Panc1 (cell line): ENCODE results near the gene HOXC4.

ENCODE experiments used
- CTCF ChIP-seq: fragments of 450-650 bp; IDR thresholded peaks from 2 replicates; pipeline ENCODE4 v1.5.1; 2017; ENCODE audit warnings: mild to moderate bottlenecking
- POLR2AphosphoS5 ChIP-seq: IDR thresholded peaks from 2 replicates; pipeline ENCODE4 v1.6.1; 2012; ENCODE audit warnings: mild to moderate bottlenecking, low read depth, low read length, moderate library complexity
- REST ChIP-seq, 2 experiments: IDR thresholded peaks; 2 replicates each; pipeline ENCODE4 v1.6.1; 2011 to 2012; ENCODE audit warnings: low read depth in 2 of 2, control low read depth in 1 of 2, low read length in 1 of 2, mild to moderate bottlenecking in 1 of 2, moderate library complexity in 1 of 2; ENCODE audit not compliant: insufficient read depth in 1 of 2
- SIN3A ChIP-seq: IDR thresholded peaks from 2 replicates; pipeline ENCODE4 v1.6.1; 2012; ENCODE audit warnings: low read depth, mild to moderate bottlenecking, low read length, moderate library complexity, borderline replicate concordance; ENCODE audit not compliant: insufficient read depth

GRCh38 chr12:54015018-54015931, 38.4 kb upstream of the HOXC4 start:
- TF ChIP-seq CTCF (no peak), REST (IDR thresholded peaks at IDR 0.05; ENCODE audit: insufficient read depth in 1 of 2, low read depth in 2 of 2, low read length in 1 of 2) (no peak), SIN3A (no peak), POLR2AphosphoS5 (no peak)
